ENCODE data around the gene BCLAF1. TPM values are rescaled to one million over a fixed set of nuclear protein-coding genes. Genes with fewer than 3 reads are reported as not detected.

BCLAF1 gene
- polyA plus RNA-seq, 3 donors: 32.5 to 75.8 (median 47.0) TPM

- Histone ChIP-seq H3K9me3 (replicated peaks in 1 of 2; ENCODE audit: control insufficient read depth in 1 of 2, insufficient read depth in 1 of 2, low read length in 2 of 2) (no peaks in the 10 kb centered on the region), H3K4me3 (replicated peaks in 1 of 3; ENCODE audit: low read depth in 2 of 3, low read length in 3 of 3) (no peak overlapping the region), H4K20me1 (ENCODE audit: insufficient read depth, low read length) (peaks cover 61% of the 10 kb centered on the region), H3K36me3 (replicated peaks in 1 of 2; ENCODE audit: control insufficient read depth in 1 of 2, insufficient read depth in 2 of 2, low read length in 2 of 2) (peaks cover 31 to 34% of the 10 kb centered on the region in 2 donors), H3K27me3 (ENCODE audit: control insufficient read depth in 2 of 2, insufficient read depth in 2 of 2, low read length in 2 of 2) (no peaks in the 10 kb centered on the region), H3K9ac (ENCODE audit: insufficient read depth, low read length, poor library complexity, severe bottlenecking) (no peak overlapping the region), H3K79me2 (ENCODE audit: insufficient read depth, low read length) (peaks cover 8% of the 10 kb centered on the region), H2AFZ (ENCODE audit: insufficient read depth, low read depth, low read length, poor library complexity, severe bottlenecking) (no peak overlapping the region), H3K4me2 (replicated peaks; ENCODE audit: extremely low read depth, low read length, poor library complexity, severe bottlenecking) (no peak overlapping the region), H3K27ac (ENCODE audit: low read depth in 1 of 2, low read length in 2 of 2) (no peak overlapping the region), H3K4me1 (ENCODE audit: control insufficient read depth in 1 of 2, insufficient read depth in 2 of 2, low read length in 2 of 2) (peaks cover 9 to 16% of the 10 kb centered on the region in 2 donors)
- no peak for TF ChIP-seq CTCF (IDR thresholded peaks at IDR 0.05)
- intact Hi-C loops (cut with micrococcal nuclease): loop anchor here in 1 of 2 donors (5.0 kb wide), 1 partner anchor 32 kb away; the partner anchor contains the start of gene BCLAF1
- no peaks in the 10 kb centered on the region for H3K27me3 Mint-ChIP-seq (ENCODE audit: low read depth in 3 of 3)
- no peaks in the 10 kb centered on the region for H3K9me3 Mint-ChIP-seq
- peaks cover 23% of the 10 kb centered on the region for H3K4me1 Mint-ChIP-seq
- no peak overlapping the region for H3K27ac Mint-ChIP-seq
- H3K36me3 Mint-ChIP-seq: peaks cover 35 to 38% of the 10 kb centered on the region in 2 donors
- peak in 1 of 3 donors; percentile 7 for DNase-seq
- no peak overlapping the region for H3K4me3 Mint-ChIP-seq
Measured at GRCh38 chr6:136254851-136255466, 34.7 kb downstream of the BCLAF1 start.

- Mint-ChIP-seq H3K36me3 (peaks cover 23 to 25% of the 10 kb centered on the region in 2 donors), H3K27me3 (ENCODE audit: low read depth in 3 of 3) (no peaks in the 10 kb centered on the region), H3K4me3 (no peak overlapping the region), H3K4me1 (peaks cover 35% of the 10 kb centered on the region), H3K9me3 (no peaks in the 10 kb centered on the region), H3K27ac (peak overlapping the region in 1 of 7 donors; percentile 23)
- H4K20me1 ChIP-seq (ENCODE audit: insufficient read depth, low read length): peaks cover 49% of the 10 kb centered on the region
- H3K27ac ChIP-seq (ENCODE audit: low read depth in 1 of 2, low read length in 2 of 2): no peak overlapping the region
- H3K4me1 ChIP-seq (ENCODE audit: control insufficient read depth in 1 of 2, insufficient read depth in 2 of 2, low read length in 2 of 2): peaks cover 16 to 26% of the 10 kb centered on the region in 2 donors
- H3K9ac ChIP-seq (ENCODE audit: insufficient read depth, low read length, poor library complexity, severe bottlenecking): no peak overlapping the region
- H3K27me3 ChIP-seq (ENCODE audit: control insufficient read depth in 2 of 2, insufficient read depth in 2 of 2, low read length in 2 of 2): no peaks in the 10 kb centered on the region
- peaks cover 15% of the 10 kb centered on the region for H3K79me2 ChIP-seq (ENCODE audit: insufficient read depth, low read length)
- WGBS (ENCODE audit: insufficient coverage): no CpG with 5 or more reads among the region's 6 CpGs
- no peaks in the 10 kb centered on the region for H3K9me3 ChIP-seq (replicated peaks in 1 of 2; ENCODE audit: control insufficient read depth in 1 of 2, insufficient read depth in 1 of 2, low read length in 2 of 2)
- intact Hi-C loops (cut with micrococcal nuclease): loop anchor here in 1 of 2 donors (5.0 kb wide), 1 partner anchor 34 kb away; the partner anchor contains the start of gene BCLAF1
- no peak overlapping the region for H3K4me2 ChIP-seq (replicated peaks; ENCODE audit: extremely low read depth, low read length, poor library complexity, severe bottlenecking)
- TF ChIP-seq CTCF (IDR thresholded peaks at IDR 0.05): no peak
- no peak overlapping the region for H2AFZ ChIP-seq (ENCODE audit: insufficient read depth, low read depth, low read length, poor library complexity, severe bottlenecking)
- H3K36me3 ChIP-seq (replicated peaks in 1 of 2; ENCODE audit: control insufficient read depth in 1 of 2, insufficient read depth in 2 of 2, low read length in 2 of 2): peaks cover 19 to 22% of the 10 kb centered on the region in 2 donors
- no peak overlapping the region for H3K4me3 ChIP-seq (replicated peaks in 1 of 3; ENCODE audit: low read depth in 2 of 3, low read length in 3 of 3)
- DNase-seq: no peak
Measured at GRCh38 chr6:136253734-136254133, 35.9 kb downstream of the BCLAF1 start.
